ENCODE data around the gene COX20. TPM values are rescaled to one million over a fixed set of nuclear protein-coding genes. Genes with fewer than 3 reads are reported as not detected.

COX20 gene
- total and polyA plus RNA-seq, 10 of the 15 experiments (the other 5 are each of a cell fraction or from before 2014, with no cell fraction given) = 22.8 to 112 (median 52.7) TPM

GRCh38 chr1:244862699-244863490 is 27.4 kb downstream of the COX20 start (continued):
- TF ChIP-seq PAX5 (IDR thresholded peaks at IDR 0.05; ENCODE audit: borderline replicate concordance, low read depth, low read length) (0 out of 2 replicates have a peak, but pooled peaks have one; percentile 65), ZZZ3 (IDR thresholded peaks at IDR 0.05; ENCODE audit: control insufficient read depth, insufficient read length, low read depth) (no peak), ZBED1 (IDR thresholded peaks at IDR 0.05; ENCODE audit: borderline replicate concordance) (no peak), MYC (IDR thresholded peaks at IDR 0.05; ENCODE audit: insufficient read depth, insufficient read length, insufficient replicate concordance, low read length, severe bottlenecking) (no peak), MEF2A (IDR thresholded peaks at IDR 0.05; ENCODE audit: insufficient read depth, low read depth, low read length) (peak; percentile 56; the same call in 1 of the 2 replicates), TAF1 (IDR thresholded peaks at IDR 0.05; ENCODE audit: borderline replicate concordance, low read depth, low read length) (peak; percentile 77), CHD4 (IDR thresholded peaks at IDR 0.05) (no peak), CREB1 (IDR thresholded peaks at IDR 0.05; ENCODE audit: low read depth) (peak; percentile 85), RBBP5 (conservative IDR thresholded peaks at IDR 0.05) (no peak), JUND (IDR thresholded peaks at IDR 0.05; ENCODE audit: low read depth, low read length) (0 out of 2 replicates have a peak, but pooled peaks have one; percentile 5), ZNF622 (IDR thresholded peaks at IDR 0.05) (no peak), YY1 (IDR thresholded peaks at IDR 0.05; ENCODE audit: low read depth, low read length) (peak; percentile 84), RUNX3 (IDR thresholded peaks at IDR 0.05; ENCODE audit: low read length) (0 out of 2 replicates have a peak, but pooled peaks have one; percentile 3)
